Left colon (tissue), 2 donors: ENCODE measurements around the gene FER. TPM values are rescaled to one million over a fixed set of nuclear protein-coding genes. Genes with fewer than 3 reads are reported as not detected.
"Not testable (repeated sequence)": the region's sequence is repeated elsewhere in the genome, so short reads cannot be mapped to it uniquely, and the experiment has no call there.

ENCODE experiments used
- ATAC-seq: fragments of 200-7000 bp; cut with Tn5 transposase; one replicate; pipeline ENCODE4 v1.9.1; 2020; ENCODE audit warnings: mild to moderate bottlenecking, moderate library complexity
- DNase-seq, 2 donors: peaks; one replicate each; pipeline ENCODE4 v3.0.0-alpha.2; 2020
- intact Hi-C, 2 donors: fragments of 100-400 bp; cut with DNase I in 1 of 2; cut with micrococcal nuclease in 1 of 2; formaldehyde crosslinking; loops; one replicate each; pipeline versions ENCODE4 v1.11.2 to v1.14.0; 2022; cut with DNase I, micrococcal nuclease
- total RNA-seq, 2 donors: library from RNA; stranded (reverse); fragmentation: NEBNext Ultra II Directional; extraction: Animal tissue kit (Norgen Biotek cat#: 25700); gene quantifications; one replicate each; pipeline ENCODE4 v1.2.1, GENCODE V29; 2021
- donor health status: DM: no; HTN: no; CAD: no.
- donor health status: DM: yes; HTN: yes; CAD: no.

The FER gene
- total RNA-seq, 2 donors from 2014 or later: 11.6 to 15.6 TPM

- no peak for ATAC-seq
- intact Hi-C loops: no loop called here
- DNase-seq: no peak
These were observed 39.2 kb downstream of the FER start for GRCh38 chr5:108786806-108787483.

GRCh38 chr5:108788142-108788541 is 40.4 kb downstream of the FER start:
- ATAC-seq: no peak
- DNase-seq: peak; percentile 15 to 44

DNA sequence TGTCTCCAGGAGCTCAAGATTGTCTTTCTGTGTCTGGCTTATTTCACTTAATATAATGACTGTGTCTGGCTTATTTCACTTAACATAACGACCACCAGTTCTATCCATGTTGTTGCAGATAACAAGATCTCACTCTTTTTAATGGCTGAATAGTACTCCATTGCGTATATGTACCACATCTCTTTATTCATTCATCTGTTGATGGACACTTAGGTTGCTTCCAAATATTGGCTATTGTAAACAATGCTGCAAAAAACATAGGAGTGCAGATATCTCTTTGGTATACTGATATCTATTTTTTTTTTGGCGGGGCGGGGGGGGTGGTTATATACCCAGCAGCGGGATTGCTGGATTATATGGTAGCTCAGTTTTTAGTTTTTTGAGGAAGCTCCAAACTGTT is 45.5 kb downstream of the FER start:
- intact Hi-C loops: no loop called here
- no peak for DNase-seq
- no peak for ATAC-seq

More at GRCh38 chr5:108788142-108788541, 40.4 kb downstream of the FER start:
- intact Hi-C loops: no loop called here

DNA sequence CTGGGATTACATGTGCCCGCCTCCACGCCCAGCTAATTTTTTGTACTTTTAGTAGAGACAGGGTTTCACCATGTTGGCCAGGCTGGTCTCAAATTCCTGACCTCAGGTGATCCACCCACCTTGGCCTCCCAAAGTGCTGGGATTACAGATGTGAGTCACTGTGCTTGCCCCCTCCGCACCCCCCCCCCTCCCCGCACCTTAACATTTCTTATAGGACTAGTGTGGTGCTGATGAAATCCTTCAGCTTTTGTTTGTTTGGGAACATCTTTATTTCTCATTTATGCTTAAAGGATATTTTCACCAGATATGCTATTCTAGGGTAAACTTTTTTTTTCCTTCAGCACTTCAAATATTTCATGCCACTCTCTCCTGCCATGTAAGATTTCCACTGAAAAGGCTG is 46.7 kb downstream of the FER start:
- intact Hi-C loops, DNase-seq, ATAC-seq: not testable (repeated sequence)

GRCh38 chr5:108797396-108797795 is 49.7 kb downstream of the FER start:
- intact Hi-C loops: no loop called here
- DNase-seq: no peak
- no peak for ATAC-seq

GRCh38 chr5:108797986-108798385 is 50.3 kb downstream of the FER start:
- ATAC-seq (no peak), DNase-seq (no peak)
- intact Hi-C loops: no loop called here

DNA sequence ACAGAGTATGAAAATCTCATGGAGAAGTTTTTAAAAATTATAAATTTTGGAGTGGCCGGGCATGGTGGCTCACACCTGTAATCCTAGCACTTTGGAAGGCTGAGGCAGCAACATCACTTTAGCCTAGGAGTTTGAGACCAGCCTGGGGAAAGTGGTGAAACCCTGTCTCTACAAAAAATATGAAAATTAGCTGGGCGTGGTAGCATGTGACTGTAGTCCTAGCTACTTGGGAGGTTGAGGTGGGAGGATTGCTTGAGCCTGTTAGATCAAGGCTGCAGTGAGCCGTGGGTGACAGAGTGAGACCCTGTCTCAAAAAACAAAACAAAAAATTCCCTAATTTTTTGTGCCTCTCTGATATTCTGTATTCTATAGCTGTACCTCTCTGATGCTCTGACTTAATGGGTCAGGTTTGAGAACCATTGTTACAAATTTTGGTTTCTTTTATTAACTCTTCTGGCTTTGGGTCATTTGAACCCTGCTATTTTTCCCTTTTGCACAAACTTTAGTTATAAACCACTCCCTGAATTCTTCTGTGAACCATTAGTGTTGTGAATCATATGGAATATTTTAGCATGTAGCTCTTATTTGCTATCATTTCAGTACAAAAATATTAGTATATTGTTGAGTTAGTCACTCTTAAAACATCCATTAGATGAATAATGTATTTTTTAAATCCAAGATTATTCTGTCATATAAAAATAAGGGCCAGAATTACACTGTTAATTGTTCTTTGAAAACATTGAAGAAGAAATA is 51.0 kb downstream of the FER start:
- DNase-seq (no peak), ATAC-seq (no peak)
- intact Hi-C loops: no loop called here

- ATAC-seq (no peak), DNase-seq (no peak)
- intact Hi-C loops: no loop called here
These were observed 53.6 kb downstream of the FER start for GRCh38 chr5:108801301-108801700.

DNA sequence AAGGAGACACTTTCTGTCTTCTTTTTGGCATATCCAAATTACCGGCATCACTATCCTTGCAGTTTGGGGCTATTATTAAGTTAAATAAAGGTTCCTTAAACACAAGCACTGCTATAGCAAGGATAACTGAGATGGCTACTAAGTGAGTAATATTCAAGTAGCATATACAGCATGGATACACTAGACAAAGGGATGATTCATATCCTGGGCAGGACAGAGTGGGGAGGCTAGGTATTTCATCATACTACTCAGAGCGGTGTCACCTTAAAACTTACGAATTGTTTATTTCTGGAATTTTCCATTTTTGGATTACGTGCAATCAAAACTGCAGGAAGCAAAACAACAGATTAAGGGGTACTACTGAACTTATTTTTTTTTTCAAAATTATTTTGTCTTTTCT is 54.1 kb downstream of the FER start:
- ATAC-seq (no peak), DNase-seq (no peak)
- intact Hi-C loops: no loop called here

GRCh38 chr5:108810717-108811116 is 63.0 kb downstream of the FER start:
- DNase-seq (no peak), ATAC-seq (no peak)
- intact Hi-C loops: no loop called here

DNA sequence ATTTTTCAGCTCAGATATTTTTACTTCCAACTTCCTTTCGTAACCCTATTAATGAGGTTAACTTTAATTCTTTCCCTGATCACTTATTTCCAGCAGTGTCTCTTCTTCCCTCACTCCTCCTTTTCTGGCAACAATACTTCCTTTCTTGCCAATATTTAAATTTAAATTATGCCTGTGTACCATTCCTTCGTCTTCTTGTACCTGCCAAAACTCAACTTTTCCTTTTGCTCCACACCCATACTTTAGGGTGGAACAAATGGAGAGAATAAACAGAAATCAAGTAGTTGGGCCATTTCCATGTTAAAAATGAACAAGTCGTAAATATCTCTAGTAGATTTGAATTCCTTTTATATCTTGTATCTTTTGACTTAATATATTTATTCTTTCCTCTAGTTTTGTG is 66.0 kb downstream of the FER start:
- ATAC-seq (no peak), DNase-seq (no peak)
- intact Hi-C loops: no loop called here

DNA sequence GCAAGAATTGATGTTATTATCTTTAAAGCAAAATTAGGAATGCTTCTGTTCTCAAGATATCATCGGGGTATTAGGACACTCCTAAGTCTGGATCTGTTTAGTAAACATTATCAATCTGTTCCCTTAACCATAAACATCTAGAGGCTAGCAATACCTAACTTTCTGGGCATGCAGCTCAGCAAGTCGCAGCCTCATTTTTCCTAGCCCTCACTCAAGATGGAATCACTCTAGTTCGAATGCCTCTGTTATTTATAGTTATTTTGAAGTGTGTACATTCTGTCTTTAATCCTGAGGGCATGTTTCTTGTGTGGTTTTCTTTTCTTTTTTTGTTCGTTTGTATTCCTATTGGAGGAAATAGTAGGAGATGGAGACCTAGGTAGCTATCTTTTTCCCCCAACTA is 66.9 kb downstream of the FER start:
- intact Hi-C loops: no loop called here
- DNase-seq (no peak), ATAC-seq (no peak)

DNA sequence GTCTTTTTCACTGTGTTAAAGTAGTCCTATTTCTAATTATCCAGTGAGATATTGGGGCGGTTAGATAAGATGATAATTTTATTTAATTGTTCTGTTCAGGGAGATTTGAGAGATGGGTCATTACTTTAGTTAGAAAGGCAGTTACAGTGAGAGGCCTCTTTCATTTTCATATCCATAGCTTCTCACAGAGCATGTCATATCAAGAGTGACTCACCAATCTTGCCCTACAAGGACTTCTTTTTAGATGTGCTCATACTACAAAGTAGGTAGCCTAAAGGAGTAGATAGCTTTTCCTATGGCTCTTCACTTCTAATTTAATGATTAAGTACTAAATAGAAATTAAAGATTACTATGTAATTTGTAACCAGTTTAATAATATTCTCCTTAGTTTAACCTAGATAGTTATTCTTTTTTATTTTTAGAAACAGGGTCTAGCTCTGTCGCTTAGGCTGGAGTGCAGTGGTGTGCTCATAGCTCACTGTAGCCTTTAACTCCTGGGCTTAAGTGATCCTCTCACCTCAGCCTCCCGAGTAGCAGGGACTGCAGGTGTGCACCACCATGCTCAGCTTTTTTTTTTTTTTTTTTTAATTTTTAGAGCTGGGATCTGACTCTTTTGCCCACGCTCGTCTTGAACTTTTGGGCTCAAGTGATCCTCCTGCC is 71.0 kb downstream of the FER start:
- ATAC-seq: no peak
- intact Hi-C loops: no loop called here
- DNase-seq: no peak

- intact Hi-C loops: no loop called here
- ATAC-seq (no peak), DNase-seq (no peak)
These were observed 73.3 kb downstream of the FER start for GRCh38 chr5:108820983-108821382.

GRCh38 chr5:108822211-108822947 is 74.7 kb downstream of the FER start:
- DNase-seq (no peak), ATAC-seq (no peak)
- intact Hi-C loops: no loop called here

DNA sequence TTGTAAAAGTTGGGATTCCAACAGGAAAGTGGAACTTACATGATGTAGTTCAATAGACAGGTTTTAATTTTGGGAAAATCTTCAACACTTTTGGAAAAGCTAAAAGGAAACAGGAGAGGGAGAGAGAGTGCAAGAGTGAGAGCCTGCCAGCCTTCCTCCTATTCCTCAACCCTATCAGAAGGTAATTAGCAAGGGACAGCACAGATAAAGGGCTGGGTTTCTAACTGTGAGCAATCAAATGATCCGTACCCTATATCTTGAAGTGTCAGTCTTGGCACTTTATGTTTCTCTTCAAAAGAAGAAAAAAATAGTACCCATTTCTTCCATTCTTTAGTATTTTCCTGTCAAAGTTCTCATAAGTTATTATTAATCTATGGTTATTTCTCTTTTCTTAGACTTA is 79.4 kb downstream of the FER start:
- ATAC-seq (no peak), DNase-seq (no peak)
- intact Hi-C loops: no loop called here

- no peak for ATAC-seq
- no peak for DNase-seq
- intact Hi-C loops: no loop called here
These were observed 83.1 kb downstream of the FER start for GRCh38 chr5:108830705-108831276.

GRCh38 chr5:108836492-108836891 is 88.8 kb downstream of the FER start:
- DNase-seq: no peak
- intact Hi-C loops: no loop called here

DNA sequence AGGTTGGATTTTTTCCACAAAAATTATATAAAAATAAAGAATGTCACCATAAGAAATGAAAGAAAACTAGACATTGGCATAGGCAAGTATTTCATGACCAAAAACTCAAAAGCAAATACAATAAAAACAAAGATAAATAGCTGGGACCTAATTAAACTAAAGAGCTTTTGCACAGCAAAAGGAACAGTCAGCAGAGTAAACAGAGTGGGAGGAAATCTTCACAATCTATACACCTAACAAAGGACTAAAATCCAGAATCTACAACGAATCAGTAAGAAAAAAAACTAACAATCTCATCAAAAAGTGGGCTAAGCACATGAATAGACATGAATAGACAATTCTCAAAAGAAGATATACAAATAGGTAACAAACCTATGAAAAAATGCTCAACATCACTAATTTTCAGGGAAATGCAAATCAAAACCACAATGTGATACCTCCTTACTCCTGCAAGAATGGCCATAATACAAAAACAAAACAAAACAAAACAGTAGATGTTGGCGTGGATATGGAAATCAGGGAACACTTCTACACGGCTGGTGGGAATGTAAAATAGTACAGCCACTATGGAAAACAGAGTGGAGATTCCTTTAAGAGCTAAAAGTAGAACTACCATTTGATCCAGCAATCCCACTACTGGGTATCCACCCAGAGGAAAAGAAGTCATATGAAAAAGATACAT is 94.7 kb downstream of the FER start:
- DNase-seq, ATAC-seq, intact Hi-C loops: not testable (repeated sequence)

More at GRCh38 chr5:108836492-108836891, 88.8 kb downstream of the FER start:
- ATAC-seq: no peak
